Measurements from ENCODE around the gene RAD21L1.

DNA sequence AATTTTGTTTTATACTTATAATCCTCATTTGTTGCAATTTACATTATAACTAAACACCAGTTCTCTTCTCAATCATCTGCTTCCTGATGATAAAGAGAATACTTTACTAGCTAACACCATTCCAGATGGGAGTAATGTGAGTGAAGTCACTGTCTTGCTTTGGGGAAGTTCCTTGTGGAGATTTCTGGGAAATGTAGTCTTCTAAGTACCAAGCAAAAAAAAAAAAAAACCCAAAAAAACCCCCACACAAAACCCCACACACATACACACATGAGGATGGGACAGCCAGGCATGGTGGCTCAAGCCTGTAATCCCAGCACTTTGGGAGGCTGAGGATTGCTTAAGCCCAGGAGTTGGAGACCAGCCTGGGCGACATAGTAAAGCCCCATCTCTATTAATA lies 38.0 kb downstream of the RAD21L1 start:
- TF ChIP-seq, protein P1, sequence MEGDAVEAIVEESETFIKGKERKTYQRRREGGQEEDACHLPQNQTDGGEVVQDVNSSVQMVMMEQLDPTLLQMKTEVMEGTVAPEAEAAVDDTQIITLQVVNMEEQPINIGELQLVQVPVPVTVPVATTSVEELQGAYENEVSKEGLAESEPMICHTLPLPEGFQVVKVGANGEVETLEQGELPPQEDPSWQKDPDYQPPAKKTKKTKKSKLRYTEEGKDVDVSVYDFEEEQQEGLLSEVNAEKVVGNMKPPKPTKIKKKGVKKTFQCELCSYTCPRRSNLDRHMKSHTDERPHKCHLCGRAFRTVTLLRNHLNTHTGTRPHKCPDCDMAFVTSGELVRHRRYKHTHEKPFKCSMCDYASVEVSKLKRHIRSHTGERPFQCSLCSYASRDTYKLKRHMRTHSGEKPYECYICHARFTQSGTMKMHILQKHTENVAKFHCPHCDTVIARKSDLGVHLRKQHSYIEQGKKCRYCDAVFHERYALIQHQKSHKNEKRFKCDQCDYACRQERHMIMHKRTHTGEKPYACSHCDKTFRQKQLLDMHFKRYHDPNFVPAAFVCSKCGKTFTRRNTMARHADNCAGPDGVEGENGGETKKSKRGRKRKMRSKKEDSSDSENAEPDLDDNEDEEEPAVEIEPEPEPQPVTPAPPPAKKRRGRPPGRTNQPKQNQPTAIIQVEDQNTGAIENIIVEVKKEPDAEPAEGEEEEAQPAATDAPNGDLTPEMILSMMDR (conservative IDR thresholded peaks at IDR 0.05 in 1 of 2, IDR thresholded peaks at IDR 0.05 in 1 of 2; ENCODE audit: extremely low read depth in 1 of 2, insufficient read depth in 1 of 2, low read depth in 1 of 2, low read length in 2 of 2) = no peak
- no peak for TF ChIP-seq EZH2 (IDR thresholded peaks at IDR 0.05; ENCODE audit: borderline replicate concordance, low read length)

Data from mammary epithelial cell (primary cell).